NCI-H2171 (cell line): ENCODE data around the gene KHDC1.
"Not testable (repeated sequence)": the region's sequence is repeated elsewhere in the genome, so short reads cannot be mapped to it uniquely, and the experiment has no call there.

Experiments used
- DNase-seq: peaks from one replicate; lab custom pipeline; 2025; lab: John Stamatoyannopoulos, UW

KHDC1 gene

GRCh38 chr6:73250016-73250415, 13.0 kb downstream of the KHDC1 start:
- no peak for DNase-seq

GRCh38 chr6:73248192-73248903, 14.6 kb downstream of the KHDC1 start:
- no peak for DNase-seq

GRCh38 chr6:73242001-73242400, 21.0 kb downstream of the KHDC1 start:
- no peak for DNase-seq

GRCh38 chr6:73240730-73241129, 22.3 kb downstream of the KHDC1 start:
- no peak for DNase-seq

GRCh38 chr6:73236144-73236750, 26.7 kb downstream of the KHDC1 start:
- DNase-seq = no peak

- no peak for DNase-seq
Measured at GRCh38 chr6:73234733-73235132, 28.3 kb downstream of the KHDC1 start.

GRCh38 chr6:73233971-73234370, 29.0 kb downstream of the KHDC1 start:
- DNase-seq = not testable (repeated sequence)

- DNase-seq = no peak
Measured at GRCh38 chr6:73233048-73233447, 29.9 kb downstream of the KHDC1 start.

- no peak for DNase-seq
Measured at GRCh38 chr6:73231986-73232391, 31.0 kb downstream of the KHDC1 start.

GRCh38 chr6:73227606-73228255, 35.3 kb downstream of the KHDC1 start:
- DNase-seq = no peak

GRCh38 chr6:73225396-73225795, 37.6 kb downstream of the KHDC1 start, which contains the start of gene KHDC1L:
KHDC1L (minus strand) TSS chr6:73225496; CDS start chr6:73225408, 88 bp downstream.
- no peak for DNase-seq

GRCh38 chr6:73216859-73217258, 46.1 kb downstream of the KHDC1 start:
- no peak for DNase-seq

- no peak for DNase-seq
Measured at GRCh38 chr6:73209117-73209516, 53.9 kb downstream of the KHDC1 start.

GRCh38 chr6:73207221-73207837, 55.7 kb downstream of the KHDC1 start:
- no peak for DNase-seq

GRCh38 chr6:73204252-73204651, 58.7 kb downstream of the KHDC1 start:
- no peak for DNase-seq

GRCh38 chr6:73203098-73203497, 59.9 kb downstream of the KHDC1 start:
- DNase-seq = no peak

- DNase-seq = no peak
Measured at GRCh38 chr6:73200735-73201134, 62.3 kb downstream of the KHDC1 start.

GRCh38 chr6:73200247-73200646, 62.7 kb downstream of the KHDC1 start:
- DNase-seq = no peak

- DNase-seq = no peak
Measured at GRCh38 chr6:73194744-73195143, 68.3 kb downstream of the KHDC1 start.

- not testable (repeated sequence) for DNase-seq
Measured at GRCh38 chr6:73193302-73193701, 69.7 kb downstream of the KHDC1 start.
